HG02938 (cell line): ENCODE measurements around the gene PPM1M.

Source experiments
- ATAC-seq: cut with Tn5 transposase; IDR thresholded peaks from one replicate; pipeline ENCODE4 v1.9.1; 2021; ENCODE audit warnings: mild to moderate bottlenecking, moderate library complexity; ENCODE audit not compliant: unreplicated experiment

PPM1M gene

DNA sequence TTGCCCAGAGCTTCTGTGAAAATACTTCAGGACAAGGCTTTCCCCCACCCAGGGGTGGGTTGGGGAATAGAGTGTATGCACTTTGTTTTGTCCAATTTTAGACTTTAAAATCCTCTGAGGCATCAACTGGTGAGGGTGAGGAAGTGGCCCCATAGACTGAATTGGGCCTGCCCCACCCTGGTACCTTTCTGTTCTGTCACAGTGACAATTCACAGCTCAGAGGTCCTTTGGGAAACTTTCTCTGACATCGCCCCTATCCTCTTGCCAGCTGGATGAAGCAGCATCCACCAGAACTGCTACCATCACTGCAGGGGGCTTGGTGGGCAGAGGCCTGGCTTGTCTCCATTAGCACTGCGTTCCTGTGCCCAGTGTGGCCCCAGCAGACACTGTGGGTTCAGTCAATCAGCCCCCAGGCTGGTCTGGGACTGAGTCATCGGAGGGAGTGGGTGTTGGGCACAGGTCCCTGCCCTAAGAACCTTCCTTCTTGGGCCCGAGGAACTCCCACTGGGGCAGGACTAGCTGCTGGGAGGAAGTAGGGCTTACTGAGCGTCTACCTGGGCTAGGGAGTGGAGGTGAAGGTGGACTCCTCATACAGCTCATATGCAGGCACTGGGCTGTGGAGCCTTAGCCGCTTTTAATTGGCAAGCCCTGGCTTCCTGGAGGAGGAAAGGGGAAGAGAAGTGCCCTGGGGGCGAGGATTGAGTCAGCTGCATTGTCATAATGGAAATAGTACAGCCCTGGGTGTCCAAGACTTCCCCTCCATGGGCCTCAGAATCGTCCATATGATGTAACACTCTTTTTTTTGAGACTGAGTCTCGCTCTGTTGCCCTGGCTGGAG lies 1.5 kb upstream of the PPM1M start:
- ATAC-seq: peak; percentile 33

DNA sequence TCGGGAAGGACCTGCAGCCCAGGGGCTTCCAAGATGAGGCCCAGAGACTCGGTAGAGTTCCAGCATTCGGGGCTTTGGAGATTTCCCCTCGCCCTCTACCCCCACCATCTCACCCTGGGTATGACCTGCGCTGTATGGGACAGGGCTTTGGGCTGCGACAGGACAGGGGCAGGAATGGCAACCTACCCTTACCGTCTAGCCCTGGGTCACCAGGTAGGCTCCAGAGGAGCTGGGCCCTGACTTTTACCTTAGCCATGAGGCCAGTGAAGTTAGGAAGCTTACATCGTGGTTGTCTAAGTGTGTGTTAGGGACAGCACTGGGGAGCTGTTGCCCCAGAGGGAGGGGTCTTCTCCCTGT lies 683 bp downstream of the PPM1M start:
- ATAC-seq: no peak

DNA sequence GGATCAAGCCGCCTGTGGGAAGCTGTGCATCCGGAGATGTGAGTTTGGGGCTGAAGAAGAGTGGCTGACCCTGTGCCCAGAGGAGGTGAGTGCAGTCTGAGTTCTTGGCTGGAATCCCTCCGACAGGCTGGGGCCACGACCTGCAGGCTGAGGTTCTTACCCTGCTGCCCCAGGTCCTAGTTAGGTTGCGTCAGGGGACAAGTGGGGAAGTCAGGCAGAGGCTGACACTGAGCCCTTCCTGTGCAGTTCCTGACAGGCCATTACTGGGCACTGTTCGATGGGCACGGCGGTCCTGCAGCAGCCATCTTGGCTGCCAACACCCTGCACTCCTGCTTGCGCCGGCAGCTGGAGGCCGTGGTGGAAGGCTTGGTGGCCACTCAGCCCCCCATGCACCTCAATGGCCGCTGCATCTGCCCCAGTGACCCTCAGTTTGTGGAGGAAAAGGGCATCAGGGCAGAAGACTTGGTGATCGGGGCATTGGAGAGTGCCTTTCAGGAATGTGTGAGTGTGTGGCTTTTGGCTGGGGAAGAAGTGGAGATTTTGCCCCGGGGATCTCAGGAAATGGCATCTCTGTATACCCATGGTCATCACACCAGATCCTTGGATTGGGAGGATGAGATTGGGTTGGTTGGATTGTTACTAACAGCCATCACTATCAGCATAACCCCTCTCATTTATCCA lies 1.3 kb downstream of the PPM1M start:
- no peak for ATAC-seq

DNA sequence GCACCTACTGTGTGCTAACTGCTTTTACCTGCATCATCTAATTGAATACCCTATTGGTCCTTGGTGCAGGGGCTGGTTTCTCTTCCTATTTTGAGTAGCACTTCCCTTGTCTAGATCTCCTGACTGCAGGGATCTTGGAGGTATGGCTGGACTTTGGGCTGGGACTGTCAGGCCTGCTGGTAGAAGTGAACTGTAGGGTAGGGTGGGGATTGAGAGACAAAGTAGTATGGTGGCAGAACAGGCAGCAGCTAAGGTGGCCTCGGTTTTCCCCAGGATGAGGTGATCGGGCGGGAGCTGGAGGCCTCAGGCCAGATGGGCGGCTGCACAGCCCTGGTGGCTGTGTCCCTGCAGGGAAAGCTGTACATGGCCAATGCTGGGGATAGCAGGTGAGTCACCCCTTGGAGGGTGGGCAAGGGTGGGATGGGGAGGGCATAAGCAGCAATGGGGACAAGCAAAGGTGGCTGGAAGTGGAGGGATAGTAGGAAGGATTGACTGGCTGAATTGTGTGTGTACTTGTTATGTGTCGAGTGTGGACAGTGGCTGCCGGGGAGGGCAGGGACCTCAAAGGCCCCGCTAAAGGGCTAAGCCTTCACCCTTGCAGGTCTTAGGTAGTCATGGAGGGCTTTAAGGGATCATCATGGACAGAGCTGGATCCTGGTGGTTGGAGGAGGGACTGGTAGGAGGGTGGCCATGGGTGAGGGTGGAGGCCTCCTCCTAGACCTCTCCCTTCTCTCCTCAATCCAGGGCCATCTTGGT lies 2.0 kb downstream of the PPM1M start:
- ATAC-seq: no peak

DNA sequence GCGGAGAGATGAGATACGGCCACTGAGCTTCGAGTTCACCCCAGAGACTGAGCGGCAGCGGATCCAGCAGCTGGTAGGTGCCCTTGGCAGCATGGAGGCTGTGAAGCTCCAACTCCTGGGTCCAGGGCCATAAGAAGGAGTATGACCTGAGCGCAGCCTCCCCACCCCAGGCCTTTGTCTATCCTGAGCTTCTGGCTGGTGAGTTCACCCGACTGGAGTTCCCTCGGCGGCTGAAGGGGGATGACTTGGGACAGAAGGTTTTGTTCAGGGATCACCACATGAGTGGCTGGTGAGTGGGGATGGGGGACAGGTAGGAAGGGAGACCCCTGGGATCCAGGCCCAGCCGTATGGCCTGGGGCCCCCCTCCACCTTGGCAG lies 2.6 kb downstream of the PPM1M start:
- ATAC-seq: no peak

DNA sequence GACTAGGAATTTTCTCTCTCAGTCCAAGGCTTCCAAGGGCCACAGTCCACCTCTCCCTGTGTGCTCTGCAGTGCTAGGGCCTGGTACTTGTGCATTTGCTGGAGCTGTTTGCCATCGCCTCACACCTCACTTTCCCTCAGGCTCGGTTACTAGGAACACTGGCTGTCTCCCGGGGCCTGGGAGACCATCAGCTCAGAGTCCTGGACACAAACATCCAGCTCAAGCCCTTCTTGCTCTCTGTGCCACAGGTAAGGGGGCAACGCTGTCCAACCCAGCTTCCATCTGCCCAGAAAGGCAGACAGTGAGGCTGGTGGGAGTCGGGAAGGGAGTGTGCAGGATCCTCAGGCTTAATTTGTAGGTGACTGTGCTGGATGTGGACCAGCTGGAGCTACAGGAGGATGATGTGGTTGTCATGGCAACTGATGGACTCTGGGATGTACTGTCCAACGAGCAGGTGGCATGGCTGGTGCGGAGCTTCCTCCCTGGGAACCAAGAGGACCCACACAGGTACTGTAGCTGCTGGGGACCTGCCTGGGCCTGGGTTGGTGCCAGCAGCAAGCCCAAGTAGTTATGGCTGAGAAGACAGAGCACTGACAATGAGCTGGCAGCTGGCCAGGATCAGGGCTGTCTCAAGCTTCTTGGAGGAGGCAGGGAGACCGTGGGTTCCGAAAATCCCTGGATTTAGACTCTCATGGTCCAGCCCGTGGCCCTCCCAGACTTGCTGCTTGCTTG lies 3.4 kb downstream of the PPM1M start:
- ATAC-seq: no peak

DNA sequence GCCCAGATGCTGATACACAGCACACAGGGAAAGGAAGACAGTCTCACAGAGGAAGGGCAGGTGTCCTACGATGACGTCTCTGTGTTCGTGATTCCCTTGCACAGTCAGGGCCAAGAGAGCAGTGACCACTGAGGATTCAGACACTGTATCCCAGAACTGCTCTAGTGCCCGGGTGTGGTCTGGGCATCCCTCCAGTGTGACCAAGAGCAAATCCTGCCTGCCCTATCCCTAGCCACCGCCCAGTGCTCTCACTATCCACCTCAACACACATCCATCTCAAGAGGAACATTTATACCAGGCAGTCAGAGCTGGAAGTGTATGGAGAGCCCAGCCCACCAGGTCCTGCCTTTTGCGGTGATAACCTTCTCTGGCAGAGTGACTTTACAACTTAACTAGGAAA lies 4.1 kb downstream of the PPM1M start:
- ATAC-seq: no peak

DNA sequence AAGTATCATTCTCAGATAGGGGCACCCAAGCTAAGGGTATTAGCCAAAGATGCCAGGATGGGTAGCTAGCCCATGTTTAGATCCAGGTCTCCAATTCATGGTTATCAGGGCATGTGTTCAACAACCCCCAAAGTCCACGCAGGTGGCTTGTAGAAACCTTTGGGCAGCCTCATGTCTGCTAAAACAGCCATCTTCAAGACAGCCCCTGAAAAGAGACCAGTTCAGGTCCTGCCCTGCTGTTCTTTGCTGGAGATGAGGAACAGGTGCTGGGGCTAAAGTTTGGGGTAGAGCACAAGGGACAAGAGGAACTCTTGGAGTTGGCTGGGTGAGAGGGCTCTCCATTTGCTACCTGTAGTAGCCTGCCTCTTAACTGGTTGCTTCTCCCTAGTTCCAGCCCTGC lies 4.6 kb downstream of the PPM1M start:
- ATAC-seq: no peak

DNA sequence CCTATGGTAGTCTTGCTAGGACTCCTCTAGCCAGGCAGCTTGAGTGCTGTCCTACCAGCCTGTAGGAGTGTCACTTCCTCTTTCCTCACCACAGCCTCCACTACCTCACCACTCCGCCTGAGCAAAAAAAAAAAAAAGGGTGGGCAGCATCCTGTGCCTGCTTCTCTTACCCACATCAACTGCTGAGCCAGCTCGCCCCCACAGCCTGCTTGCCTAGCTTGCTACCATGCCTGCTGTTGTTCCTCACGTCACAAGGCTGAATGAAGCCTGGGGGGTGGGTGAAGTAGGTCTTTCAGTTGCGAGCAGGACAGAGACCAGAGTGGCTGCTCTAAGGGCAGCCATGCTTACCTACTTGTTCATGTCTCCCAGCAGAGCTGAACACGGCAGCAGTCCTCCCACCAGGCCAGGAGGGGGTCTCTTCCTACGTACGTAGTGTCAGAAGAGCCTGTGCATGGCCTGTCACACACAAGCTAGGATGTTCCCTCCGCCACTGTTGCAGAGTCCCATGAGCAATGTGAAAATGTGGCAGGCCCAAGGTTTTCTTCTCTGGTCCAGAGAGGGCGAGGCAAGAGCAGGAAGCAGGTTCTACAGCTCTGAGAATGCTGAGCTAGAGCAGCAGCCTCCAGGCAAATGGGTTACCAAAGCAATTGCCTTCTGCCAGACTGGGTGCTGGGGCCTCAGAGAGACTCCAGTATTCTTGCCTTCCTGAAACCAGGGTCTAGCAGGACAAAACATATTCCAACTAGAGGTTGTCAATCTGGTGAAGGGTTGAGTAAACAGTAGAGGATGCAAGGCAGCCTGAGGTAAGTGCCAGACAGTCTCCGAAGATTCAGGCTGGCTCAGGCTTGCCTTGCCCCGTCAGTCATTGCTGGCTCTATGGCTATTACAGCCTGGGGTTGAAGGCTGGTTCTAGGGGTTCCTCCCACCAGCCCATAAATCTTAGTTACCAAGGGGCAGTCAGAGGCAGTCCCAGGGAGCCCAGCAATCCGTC lies 8.1 kb downstream of the PPM1M start:
- ATAC-seq: peak; percentile 86

DNA sequence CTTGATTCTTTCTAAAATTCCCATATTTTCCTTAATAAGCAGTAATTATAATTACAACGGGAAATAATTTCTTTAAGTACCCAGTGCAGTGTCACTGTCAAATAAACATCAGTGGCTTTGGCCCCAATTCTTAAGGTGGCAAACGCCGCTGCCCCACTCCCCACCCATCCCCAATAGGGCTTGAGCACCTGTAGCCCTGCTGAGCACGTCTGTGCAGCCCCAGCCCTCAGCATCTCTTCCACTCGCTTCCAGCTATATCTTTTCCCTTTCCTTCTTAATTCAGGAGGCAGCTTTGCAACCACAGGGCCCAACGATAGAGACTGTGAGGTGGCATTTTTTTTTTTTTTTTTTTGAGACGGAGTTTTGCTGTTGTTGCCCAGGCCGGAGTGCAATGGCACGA lies 9.0 kb downstream of the PPM1M start:
- ATAC-seq: no peak

DNA sequence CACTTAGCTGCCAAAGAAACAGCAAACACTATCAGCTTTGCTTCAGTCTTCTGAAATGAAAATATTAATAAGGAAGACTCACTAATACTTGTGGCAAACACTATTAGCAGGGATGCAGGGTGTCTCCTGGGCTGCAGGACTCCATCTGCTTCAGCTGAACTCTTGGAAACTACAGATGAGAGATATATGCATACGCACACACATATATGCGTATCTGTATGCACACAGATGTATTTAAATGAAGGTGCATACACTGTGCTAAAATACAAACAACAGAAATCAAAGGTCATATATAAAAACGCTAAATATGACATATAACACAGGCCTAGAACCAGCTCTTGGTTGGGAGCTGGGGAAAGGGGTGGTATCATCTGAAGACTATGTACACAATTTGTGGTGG lies 10.6 kb downstream of the PPM1M start:
- no peak for ATAC-seq

DNA sequence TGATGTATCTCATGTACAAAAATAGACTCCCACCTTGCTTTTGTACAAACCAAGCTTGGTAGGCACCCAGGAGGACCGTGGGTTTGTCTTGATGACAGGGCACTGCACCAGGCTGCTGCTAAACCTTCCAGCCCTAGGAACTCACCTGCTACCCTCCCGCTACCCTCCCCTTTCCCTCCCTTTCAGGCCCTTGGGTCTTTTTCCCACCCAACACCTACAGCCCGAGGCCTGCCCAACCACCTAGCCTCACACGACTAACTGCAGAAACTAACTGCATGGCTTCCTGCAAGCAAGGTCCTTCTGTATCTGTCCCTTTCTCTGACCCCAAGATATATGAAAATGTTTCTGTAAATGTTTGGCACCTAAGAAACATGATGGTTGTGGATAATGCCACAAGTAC lies 11.1 kb downstream of the PPM1M start:
- ATAC-seq: no peak

DNA sequence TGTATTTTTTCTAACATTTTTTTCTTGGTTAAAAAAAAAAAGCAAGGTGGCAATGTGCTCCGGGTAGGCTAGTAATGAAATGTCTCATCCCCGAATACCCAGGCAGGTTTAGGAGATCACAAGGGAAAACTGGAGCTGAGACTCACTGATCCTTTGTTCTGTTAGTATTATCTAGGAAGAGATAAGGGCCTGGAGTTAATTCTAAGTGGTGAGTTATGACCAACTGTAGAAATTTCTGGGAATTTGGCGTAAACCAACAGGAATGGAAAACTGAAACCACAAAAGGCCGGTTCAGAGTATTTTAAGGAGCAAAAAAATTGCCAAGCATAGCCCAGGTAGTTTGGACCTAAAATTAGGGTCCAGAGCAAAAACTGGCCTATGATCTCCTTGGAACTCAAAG lies 12.4 kb downstream of the PPM1M start:
- ATAC-seq: no peak

DNA sequence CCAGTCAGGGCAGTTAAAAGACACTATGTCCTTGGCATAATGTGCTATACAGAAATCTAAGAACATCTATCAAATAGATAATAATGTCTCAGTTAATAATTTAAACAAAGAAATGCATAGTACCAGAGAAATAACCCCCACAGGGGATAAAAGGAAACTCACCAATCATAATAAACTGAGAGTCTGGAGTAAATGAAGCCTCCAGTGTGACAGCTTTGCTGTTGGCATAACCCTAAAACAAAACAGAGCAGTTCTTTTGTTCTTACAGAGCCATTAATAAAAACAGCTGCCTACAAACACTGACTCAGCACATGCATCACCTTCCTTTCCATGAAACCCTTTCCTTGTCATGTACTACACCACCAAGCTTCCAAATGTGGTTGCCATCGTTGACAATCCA lies 13.5 kb downstream of the PPM1M start:
- no peak for ATAC-seq

DNA sequence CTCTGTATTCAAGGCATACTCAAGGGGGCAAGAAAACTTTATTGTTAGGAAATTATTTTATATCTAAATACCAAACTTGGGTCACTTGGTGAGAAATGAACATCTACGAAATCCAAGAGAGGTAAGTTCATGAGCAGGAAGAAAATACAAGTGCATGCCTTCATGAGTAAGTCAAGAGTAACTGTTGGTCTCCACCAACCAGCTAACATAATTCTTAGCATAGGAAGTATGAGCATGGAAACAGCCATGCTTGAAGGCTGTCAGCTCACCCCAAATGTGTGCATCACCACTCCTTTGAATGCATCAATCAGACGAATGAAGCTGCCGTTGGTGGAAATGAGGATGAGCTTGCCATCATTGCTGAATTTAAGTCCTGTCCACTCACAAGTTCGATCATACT lies 13.9 kb downstream of the PPM1M start:
- no peak for ATAC-seq

DNA sequence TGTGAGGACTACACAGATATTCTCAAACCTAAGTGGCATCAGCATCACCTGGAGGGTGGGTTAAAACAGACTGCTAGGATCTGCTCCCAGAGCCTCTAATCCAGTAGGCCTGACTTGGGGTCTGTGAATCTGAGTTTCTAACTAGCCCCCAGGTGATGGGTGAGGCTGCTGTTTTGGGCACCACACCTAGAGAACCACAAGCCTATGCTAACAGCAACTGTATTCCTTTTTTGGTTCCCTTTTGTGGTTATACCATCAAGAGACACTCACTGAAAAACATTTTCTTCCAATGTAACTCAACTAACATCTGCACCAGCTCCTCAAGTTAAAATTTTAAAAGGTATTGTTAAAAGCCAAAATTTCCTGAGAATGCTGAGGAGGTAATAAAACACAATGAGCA lies 16.9 kb downstream of the PPM1M start:
- ATAC-seq: no peak

DNA sequence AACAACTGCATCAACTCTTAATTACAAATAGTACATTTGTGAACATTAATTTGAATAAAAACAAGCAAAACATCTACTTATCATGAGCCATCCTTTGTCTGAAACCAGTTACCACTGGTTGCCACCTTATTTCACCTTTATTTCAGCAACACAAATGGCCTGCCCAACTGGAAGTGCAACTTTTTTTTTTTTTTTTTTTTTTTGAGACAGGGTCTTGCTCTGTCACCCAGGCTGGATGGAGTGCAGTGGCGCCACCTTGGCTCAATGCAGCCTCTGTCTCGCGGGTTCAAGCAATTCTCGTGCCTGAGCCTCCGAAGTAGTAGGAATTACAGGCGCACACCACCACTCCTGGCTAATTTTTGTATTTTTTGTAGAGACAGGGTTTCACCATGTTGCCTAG lies 19.8 kb downstream of the PPM1M start:
- ATAC-seq: no peak

DNA sequence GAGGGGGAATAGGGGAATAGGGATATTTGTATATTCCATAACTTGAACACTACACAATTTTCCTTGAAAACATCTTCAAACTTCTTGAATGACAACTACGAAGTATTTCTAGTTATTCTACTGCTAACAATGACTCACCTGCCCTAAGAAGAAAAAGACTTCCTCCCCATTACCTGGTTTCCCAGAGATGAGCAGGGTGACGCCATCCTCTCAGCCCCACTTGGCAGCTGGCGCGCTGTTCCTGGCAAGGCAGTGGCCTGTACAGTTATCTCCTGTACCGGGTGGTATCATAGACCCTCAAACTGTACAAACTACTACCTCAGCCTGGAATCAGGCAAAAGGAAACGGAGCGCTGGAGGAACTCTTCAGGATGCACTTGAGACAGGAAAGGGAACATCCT lies 22.5 kb downstream of the PPM1M start:
- ATAC-seq: no peak

DNA sequence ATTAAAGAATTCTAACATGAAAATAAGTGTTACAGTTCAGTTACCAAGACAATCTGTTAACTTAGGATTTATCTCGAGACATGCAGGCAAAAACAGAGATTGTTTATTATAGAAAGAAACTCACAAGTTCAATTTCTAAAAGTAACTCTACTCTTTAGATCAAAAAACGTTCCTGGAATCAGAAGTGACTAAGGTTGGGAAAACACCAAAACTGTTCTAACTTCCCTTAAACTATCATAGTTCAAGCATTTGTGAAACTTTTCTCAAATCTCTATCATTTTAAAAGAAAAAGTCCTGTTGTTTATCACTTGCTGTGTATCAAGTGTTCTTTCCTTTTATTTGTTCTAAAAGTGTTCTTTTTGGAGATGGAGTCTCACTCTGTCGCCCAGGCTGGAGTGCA lies 24.2 kb downstream of the PPM1M start:
- ATAC-seq: no peak

DNA sequence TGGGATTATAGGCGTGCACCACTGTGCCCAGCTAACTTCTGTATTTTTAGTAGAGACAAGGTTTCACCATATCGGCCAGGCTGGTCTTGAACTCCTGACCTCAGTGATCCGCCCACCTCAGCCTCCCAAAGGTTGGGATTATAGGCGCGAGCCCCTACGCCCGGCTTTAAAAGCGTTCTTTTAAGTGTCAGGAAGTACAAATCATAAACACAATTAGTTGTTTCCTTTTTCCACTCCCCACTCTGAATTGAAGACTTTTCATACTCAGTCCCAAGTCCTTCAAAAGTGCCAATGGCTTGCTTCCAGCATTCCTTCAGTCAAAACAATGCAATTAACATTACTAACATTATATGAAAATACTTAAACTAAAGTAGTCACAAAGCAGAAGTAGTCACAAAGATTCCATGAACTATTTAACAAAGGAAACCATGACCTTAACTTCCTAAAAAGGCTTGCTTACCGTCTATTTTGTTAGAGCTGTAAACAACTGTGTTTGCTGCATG lies 24.7 kb downstream of the PPM1M start:
- no peak for ATAC-seq
